Measurements from ENCODE around the gene CYREN.

Gene CYREN

DNA sequence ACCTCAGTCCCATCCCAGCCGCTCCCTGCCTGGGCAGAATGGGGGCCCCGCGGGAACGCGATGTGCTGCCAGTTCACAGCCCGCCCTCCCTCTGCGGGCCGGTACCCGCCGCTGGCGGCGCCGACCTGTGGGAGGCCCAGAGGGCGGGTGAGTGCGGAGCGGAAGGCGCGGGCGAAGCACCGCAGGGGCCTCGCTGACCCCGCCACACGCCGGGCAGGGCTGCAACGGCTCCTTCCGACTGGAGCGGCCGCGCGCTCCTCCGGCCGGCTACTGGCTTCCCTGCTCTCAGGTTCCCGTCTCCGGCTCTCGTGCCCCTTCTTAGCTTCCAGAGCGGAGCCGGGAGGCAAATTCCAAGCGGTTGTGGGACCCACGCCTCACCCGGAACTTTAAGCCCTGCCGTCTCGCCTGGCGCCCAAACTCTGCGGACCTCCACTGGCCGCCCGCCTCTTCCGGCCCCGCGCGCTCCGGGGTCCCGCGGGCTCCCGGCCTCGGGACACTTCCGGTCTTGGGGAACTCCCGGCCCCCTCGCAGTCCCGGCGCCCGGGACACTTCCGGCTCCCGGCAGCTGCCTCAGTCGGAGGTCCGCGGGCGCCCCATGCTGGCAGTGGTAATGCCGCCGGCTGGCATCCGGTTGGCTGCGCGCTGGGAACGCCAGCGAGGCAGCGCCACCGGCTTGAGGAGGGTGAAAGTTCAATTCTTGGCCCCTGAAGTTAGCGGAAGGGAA lies at the start of gene CYREN:
CYREN (minus strand) TSS at position 434 of the 724 bp plus-strand sequence. CDS start 1,785 bp downstream, outside the sequence.
- peak within 1 kb of the TSS; percentile 90 for H3K4me2 ChIP-seq (ENCODE audit: low read depth, low read length, poor library complexity, severe bottlenecking)
- no peaks in the 10 kb centered on the region for H3F3A ChIP-seq (ENCODE audit: low read depth)
- no peaks in the 10 kb centered on the region for H3K27me3 ChIP-seq (ENCODE audit: insufficient read depth, low read length, poor library complexity, severe bottlenecking)
- no peaks in the 10 kb centered on the region for H3K9me3 ChIP-seq (ENCODE audit: insufficient read depth, low read depth, low read length)
- TF ChIP-seq CTCF (conservative IDR thresholded peaks at IDR 0.05; ENCODE audit: low read length) (peak; percentile 63), EZH2phosphoT487 (IDR thresholded peaks at IDR 0.05; ENCODE audit: borderline replicate concordance) (no peak)
- peak within 1 kb of the TSS; percentile 93 for H2AFZ ChIP-seq (ENCODE audit: low read length)
- peaks cover 22% of the 10 kb centered on the region for H3K4me1 ChIP-seq (ENCODE audit: insufficient read depth, low read length, poor library complexity, severe bottlenecking)
- H3K9ac ChIP-seq (ENCODE audit: low read depth, low read length, poor library complexity, severe bottlenecking), result peak within 1 kb of the TSS; percentile 87
- H3K36me3 ChIP-seq (ENCODE audit: insufficient read depth, low read length), result peaks cover 20% of the 10 kb centered on the region; the same call in 1 of the 2 replicates
- H3K4me3 ChIP-seq (ENCODE audit: low read length, poor library complexity, severe bottlenecking), result peak within 1 kb of the TSS; percentile 81
- no peaks in the 10 kb centered on the region for H3K9me2 ChIP-seq (replicated peaks; ENCODE audit: low read depth, low read length)
- H3K79me2 ChIP-seq (ENCODE audit: insufficient read depth, low read length), result peaks cover 35% of the 10 kb centered on the region
- H4K20me1 ChIP-seq (ENCODE audit: insufficient read depth, low read length, poor library complexity, severe bottlenecking), result peaks cover 36% of the 10 kb centered on the region

DNA sequence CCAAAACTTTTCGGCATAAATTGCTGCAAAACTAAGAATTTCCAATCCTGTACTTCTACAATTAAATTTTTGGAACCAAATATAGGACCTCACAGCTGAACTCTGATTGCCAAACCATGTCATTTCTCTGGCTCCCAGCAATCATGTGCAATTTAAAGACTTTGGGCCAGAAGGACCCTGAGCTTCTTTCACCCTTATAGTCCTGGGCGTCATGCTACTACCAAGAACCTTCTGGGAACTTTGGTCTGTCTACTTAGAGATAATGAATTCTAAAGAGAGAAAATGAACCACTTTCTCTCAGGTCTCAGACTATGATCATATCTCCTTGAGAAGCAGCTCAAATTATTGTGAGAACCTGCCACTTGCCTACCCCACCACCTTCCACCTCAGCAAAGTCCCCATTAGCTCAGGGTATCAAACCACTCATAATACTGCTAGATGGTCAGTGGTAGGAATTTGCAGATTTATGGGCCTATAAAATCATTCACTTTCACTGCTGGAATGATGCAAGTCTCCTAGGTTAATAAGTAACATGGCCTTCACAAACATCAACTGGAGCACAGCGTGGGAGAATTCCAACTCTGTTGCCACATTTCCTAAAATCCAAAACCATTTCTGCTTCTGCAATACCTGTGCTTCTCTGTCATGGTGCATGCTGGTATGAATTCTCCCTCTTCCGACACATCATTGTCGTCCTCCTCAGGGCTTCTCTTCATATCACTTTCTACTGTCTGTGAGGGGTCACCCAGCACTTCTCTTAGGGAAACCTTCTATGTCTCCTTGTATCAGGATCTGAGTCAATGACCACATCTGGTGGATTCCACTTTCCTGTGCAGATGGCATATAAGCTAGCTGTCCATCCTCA lies 47.4 kb upstream of the CYREN start:
- H3K4me3 ChIP-seq (ENCODE audit: low read length, poor library complexity, severe bottlenecking), result no peak overlapping the region
- H3K9ac ChIP-seq (ENCODE audit: low read depth, low read length, poor library complexity, severe bottlenecking), result no peak overlapping the region
- H3K4me2 ChIP-seq (ENCODE audit: low read depth, low read length, poor library complexity, severe bottlenecking), result no peak overlapping the region
- no peaks in the 10 kb centered on the region for H4K20me1 ChIP-seq (ENCODE audit: insufficient read depth, low read length, poor library complexity, severe bottlenecking)
- no peak overlapping the region for H2AFZ ChIP-seq (ENCODE audit: low read length)
- TF ChIP-seq EZH2phosphoT487 (IDR thresholded peaks at IDR 0.05; ENCODE audit: borderline replicate concordance) (no peak), CTCF (conservative IDR thresholded peaks at IDR 0.05; ENCODE audit: low read length) (no peak)
- no peaks in the 10 kb centered on the region for H3K27me3 ChIP-seq (ENCODE audit: insufficient read depth, low read length, poor library complexity, severe bottlenecking)
- no peaks in the 10 kb centered on the region for H3K4me1 ChIP-seq (ENCODE audit: insufficient read depth, low read length, poor library complexity, severe bottlenecking)
- H3K79me2 ChIP-seq (ENCODE audit: insufficient read depth, low read length), result no peaks in the 10 kb centered on the region
- H3K9me3 ChIP-seq (ENCODE audit: insufficient read depth, low read depth, low read length), result no peaks in the 10 kb centered on the region
- no peaks in the 10 kb centered on the region for H3F3A ChIP-seq (ENCODE audit: low read depth)
- no peaks in the 10 kb centered on the region for H3K36me3 ChIP-seq (ENCODE audit: insufficient read depth, low read length)
- no peaks in the 10 kb centered on the region for H3K9me2 ChIP-seq (replicated peaks; ENCODE audit: low read depth, low read length)

GRCh38 chr7:135215698-135216097 lies 45.2 kb upstream of the CYREN start:
- Histone ChIP-seq H3K9me2 (replicated peaks; ENCODE audit: low read depth, low read length) (no peaks in the 10 kb centered on the region), H3F3A (ENCODE audit: low read depth) (no peaks in the 10 kb centered on the region), H4K20me1 (ENCODE audit: insufficient read depth, low read length, poor library complexity, severe bottlenecking) (no peaks in the 10 kb centered on the region), H3K79me2 (ENCODE audit: insufficient read depth, low read length) (0 out of 2 replicates have a peak, but pooled peaks cover under 1% of the 10 kb centered on the region), H3K36me3 (ENCODE audit: insufficient read depth, low read length) (no peaks in the 10 kb centered on the region), H3K27me3 (ENCODE audit: insufficient read depth, low read length, poor library complexity, severe bottlenecking) (no peaks in the 10 kb centered on the region), H3K4me3 (ENCODE audit: low read length, poor library complexity, severe bottlenecking) (no peak overlapping the region), H3K4me2 (ENCODE audit: low read depth, low read length, poor library complexity, severe bottlenecking) (no peak overlapping the region), H3K4me1 (ENCODE audit: insufficient read depth, low read length, poor library complexity, severe bottlenecking) (peaks cover 7% of the 10 kb centered on the region), H3K9ac (ENCODE audit: low read depth, low read length, poor library complexity, severe bottlenecking) (no peak overlapping the region), H2AFZ (ENCODE audit: low read length) (no peak overlapping the region), H3K9me3 (ENCODE audit: insufficient read depth, low read depth, low read length) (no peaks in the 10 kb centered on the region)
- TF ChIP-seq EZH2phosphoT487 (IDR thresholded peaks at IDR 0.05; ENCODE audit: borderline replicate concordance), result no peak
